ENCODE data around the gene TRMT13. TPM values are rescaled to one million over a fixed set of nuclear protein-coding genes. Genes with fewer than 3 reads are reported as not detected.

TRMT13 gene
- total and polyA plus RNA-seq, 2 donors (not counting 3 experiments of a cell fraction or from before 2014, with no cell fraction given), result 2.9 to 14.1 TPM

DNA sequence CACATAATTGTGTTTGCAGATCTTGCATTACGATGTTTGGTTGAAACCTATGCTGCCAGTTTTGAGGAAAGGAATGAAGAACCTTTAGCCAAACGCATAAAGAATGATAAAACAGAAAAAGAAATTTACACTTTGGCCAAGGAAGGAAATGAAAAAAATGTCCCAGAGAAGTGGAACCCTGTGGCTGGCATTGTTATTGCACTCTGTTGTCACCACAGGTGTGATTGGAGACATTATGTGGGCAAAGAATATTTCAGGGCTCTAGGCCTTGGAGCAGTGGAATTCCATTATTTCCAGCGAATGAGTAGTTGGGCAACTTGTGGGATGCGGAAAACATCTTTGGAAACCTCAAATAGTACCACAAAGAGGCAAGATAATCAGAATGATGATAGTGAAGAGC, 14.9 kb downstream of the TRMT13 start:
- DNase-seq (ENCODE audit: low read depth, low spot score), result no peak
- Histone ChIP-seq H3K4me3 (replicated peaks in 1 of 3; ENCODE audit: insufficient read depth in 1 of 3, low read depth in 1 of 3, low read length in 3 of 3) (no peak overlapping the region), H3K4me1 (ENCODE audit: control insufficient read depth, extremely low read depth, insufficient read depth, low read length) (no peaks in the 10 kb centered on the region), H4K20me1 (replicated peaks; ENCODE audit: control insufficient read depth, extremely low read depth, insufficient read depth, low read length) (no peaks in the 10 kb centered on the region), H3K36me3 (ENCODE audit: control insufficient read depth in 2 of 2, extremely low read depth in 1 of 2, insufficient read depth in 2 of 2, low read length in 2 of 2) (peaks cover 11 to 13% of the 10 kb centered on the region in 2 experiments), H3K79me2 (ENCODE audit: control insufficient read depth, insufficient read depth, low read length) (no peaks in the 10 kb centered on the region), H3K4me2 (ENCODE audit: insufficient read depth, low read length) (no peak overlapping the region), H3K9me3 (replicated peaks; ENCODE audit: control insufficient read depth, insufficient read depth, low read length) (no peaks in the 10 kb centered on the region), H3K27ac (ENCODE audit: insufficient read depth, low read depth, low read length) (no peak overlapping the region), H2AFZ (ENCODE audit: low read depth, low read length) (no peak overlapping the region), H3K9me1 (replicated peaks; ENCODE audit: control insufficient read depth, extremely low read depth, insufficient read depth, low read length) (no peaks in the 10 kb centered on the region), H3K27me3 (ENCODE audit: control insufficient read depth in 2 of 2, insufficient read depth in 2 of 2, low read length in 2 of 2) (no peaks in the 10 kb centered on the region), H3K9ac (replicated peaks; ENCODE audit: extremely low read depth, insufficient read depth, low read length) (no peak overlapping the region)
- intact Hi-C loops (cut with micrococcal nuclease) (no loop called here), dilution Hi-C loops (cut with MboI; ENCODE audit: extremely low pct_ligation_motif_present, low sequenced_read_pairs) (no loop called here)
- CTCF ChIA-PET, result no interaction called here
- BruUV-seq (replicated peaks), result no TSS peak
- FAIRE-seq, result no peak
- no peak for TF ChIP-seq FOS (IDR thresholded peaks at IDR 0.05; ENCODE audit: borderline replicate concordance, insufficient read depth, low read length)
- POLR2A ChIA-PET, result interaction anchor here (0.6 kb wide), 1 partner anchor 306 kb away, joined by 6 read pairs; no protein-coding TSS in a partner anchor

DNA sequence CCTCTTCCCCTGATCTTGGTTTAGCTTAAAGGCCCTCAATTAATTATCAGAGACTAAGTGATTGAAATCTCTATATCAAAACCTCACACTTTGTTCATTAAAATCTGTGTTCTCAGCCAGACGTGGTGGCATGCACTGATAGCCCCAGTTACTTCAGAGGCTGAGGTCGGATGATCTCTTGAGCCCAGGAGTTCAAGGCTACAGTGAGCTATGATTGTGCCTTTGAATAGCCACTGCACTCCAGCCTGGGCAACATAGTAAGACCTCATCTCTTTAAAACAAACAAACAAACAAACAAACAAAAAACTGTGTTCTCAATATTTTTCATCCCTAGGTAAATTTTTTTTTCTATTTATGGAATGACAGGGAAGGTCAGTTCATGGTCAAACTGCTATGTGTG, 18.7 kb downstream of the TRMT13 start:
- H2AFZ ChIP-seq (ENCODE audit: low read depth, low read length), result no peak overlapping the region
- no peak for TF ChIP-seq EZH2 (IDR thresholded peaks at IDR 0.05; ENCODE audit: borderline replicate concordance, low read depth, low read length, severe bottlenecking)
- no peak for TF ChIP-seq POLR2A (IDR thresholded peaks at IDR 0.05; ENCODE audit: low read depth, low read length)
- TF ChIP-seq JUN (IDR thresholded peaks at IDR 0.05; ENCODE audit: borderline replicate concordance, insufficient read depth, insufficient read length, low read depth), result no peak
- no peak for TF ChIP-seq FOS (IDR thresholded peaks at IDR 0.05; ENCODE audit: borderline replicate concordance, insufficient read depth, low read length)
- no peaks in the 10 kb centered on the region for H4K20me1 ChIP-seq (replicated peaks; ENCODE audit: control insufficient read depth, extremely low read depth, insufficient read depth, low read length)
- H3K9me3 ChIP-seq (replicated peaks; ENCODE audit: control insufficient read depth, insufficient read depth, low read length), result no peaks in the 10 kb centered on the region
- no peaks in the 10 kb centered on the region for H3K79me2 ChIP-seq (ENCODE audit: control insufficient read depth, insufficient read depth, low read length)
- H3K9me1 ChIP-seq (replicated peaks; ENCODE audit: control insufficient read depth, extremely low read depth, insufficient read depth, low read length), result no peaks in the 10 kb centered on the region
- FAIRE-seq (no peak), DNase-seq (ENCODE audit: low read depth, low spot score) (no peak)
- ChIA-PET POLR2A (no interaction called here), CTCF (interaction anchor here (3.8 kb wide), 1 partner anchor 308 kb away, joined by 11 read pairs; no protein-coding TSS in a partner anchor)
- dilution Hi-C loops (cut with MboI; ENCODE audit: extremely low pct_ligation_motif_present, low sequenced_read_pairs), result no loop called here
- H3K36me3 ChIP-seq (ENCODE audit: control insufficient read depth in 2 of 2, extremely low read depth in 1 of 2, insufficient read depth in 2 of 2, low read length in 2 of 2), result peaks cover 2 to 3% of the 10 kb centered on the region in 2 experiments
- intact Hi-C loops (cut with micrococcal nuclease), result no loop called here
- no peak overlapping the region for H3K27ac ChIP-seq (ENCODE audit: insufficient read depth, low read depth, low read length)
- no peak overlapping the region for H3K9ac ChIP-seq (replicated peaks; ENCODE audit: extremely low read depth, insufficient read depth, low read length)
- H3K4me3 ChIP-seq (replicated peaks in 1 of 3; ENCODE audit: insufficient read depth in 1 of 3, low read depth in 1 of 3, low read length in 3 of 3), result no peak overlapping the region
- no peak overlapping the region for H3K4me2 ChIP-seq (ENCODE audit: insufficient read depth, low read length)
- BruUV-seq (replicated peaks), result no TSS peak
- H3K4me1 ChIP-seq (ENCODE audit: control insufficient read depth, extremely low read depth, insufficient read depth, low read length), result no peaks in the 10 kb centered on the region
- no peaks in the 10 kb centered on the region for H3K27me3 ChIP-seq (ENCODE audit: control insufficient read depth in 2 of 2, insufficient read depth in 2 of 2, low read length in 2 of 2)
